Stimulated activated naive CD8-positive, alpha-beta T cell treated with anti-CD3 and anti-CD28 coated beads, Interleukin-15, Interleukin-2, amounts not matched to agents 100 U/mL and 50 U/mL, for 24 hours (primary cell): ENCODE data around the gene CACNB3.
A peak's percentile ranks its signal among the peaks of the same experiment; 100 is the strongest.
"Not testable (repeated sequence)": the region's sequence is repeated elsewhere in the genome, so short reads cannot be mapped to it uniquely, and the experiment has no call there.

Source experiments
- ATAC-seq: fragments of 150-1000 bp; cut with Tn5 transposase; one replicate; pipeline ENCODE4 v1.10.0; 2021
- DNase-seq: peaks from one replicate; pipeline ENCODE4 v3.0.0; 2021

CACNB3 gene

GRCh38 chr12:48854932-48855331 lies 36.6 kb downstream of the CACNB3 start:
- DNase-seq, ATAC-seq: not testable (repeated sequence)

DNA sequence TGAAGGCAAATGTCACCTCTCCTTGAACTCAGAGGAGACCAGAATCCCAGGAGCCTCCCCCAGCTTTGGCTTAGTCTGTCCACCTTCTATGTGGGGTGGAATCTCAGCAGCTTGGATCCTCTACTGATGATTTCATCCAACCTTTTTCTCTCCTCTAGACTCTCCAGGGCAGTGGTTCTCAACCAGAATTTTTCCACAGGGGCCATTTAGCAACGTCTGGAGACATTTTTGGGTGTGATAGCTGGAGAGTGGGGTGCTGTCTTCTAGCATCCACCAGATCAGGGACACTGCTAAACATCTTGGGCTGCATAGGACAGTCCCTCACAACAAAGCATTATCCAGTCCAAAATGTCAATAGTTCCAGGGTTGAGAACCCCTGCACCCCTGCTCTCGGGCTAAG lies 38.1 kb downstream of the CACNB3 start:
- ATAC-seq (no peak), DNase-seq (no peak)

GRCh38 chr12:48857278-48857994 lies 39.1 kb downstream of the CACNB3 start:
- DNase-seq (no peak), ATAC-seq (no peak)

DNA sequence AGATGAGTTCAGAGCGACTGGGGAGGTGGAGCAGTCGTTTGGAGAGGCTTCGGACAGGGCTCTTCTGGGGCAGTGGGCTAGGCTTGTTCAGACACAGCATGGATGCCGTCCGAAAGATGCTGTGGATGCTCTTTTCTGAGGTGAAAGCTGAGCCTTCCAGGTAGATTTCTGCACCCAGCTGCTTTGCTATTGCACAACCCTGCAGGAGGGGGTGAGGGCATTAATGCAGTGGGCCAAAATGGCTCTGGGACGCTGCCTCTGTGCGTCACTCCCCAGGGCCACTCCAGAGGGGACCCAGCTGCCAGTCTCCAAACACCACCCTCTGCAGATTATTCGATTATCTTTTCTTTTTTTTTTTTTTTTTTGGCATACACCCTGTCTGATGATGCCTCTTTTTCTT lies 39.7 kb downstream of the CACNB3 start:
- ATAC-seq, result no peak
- no peak for DNase-seq

DNA sequence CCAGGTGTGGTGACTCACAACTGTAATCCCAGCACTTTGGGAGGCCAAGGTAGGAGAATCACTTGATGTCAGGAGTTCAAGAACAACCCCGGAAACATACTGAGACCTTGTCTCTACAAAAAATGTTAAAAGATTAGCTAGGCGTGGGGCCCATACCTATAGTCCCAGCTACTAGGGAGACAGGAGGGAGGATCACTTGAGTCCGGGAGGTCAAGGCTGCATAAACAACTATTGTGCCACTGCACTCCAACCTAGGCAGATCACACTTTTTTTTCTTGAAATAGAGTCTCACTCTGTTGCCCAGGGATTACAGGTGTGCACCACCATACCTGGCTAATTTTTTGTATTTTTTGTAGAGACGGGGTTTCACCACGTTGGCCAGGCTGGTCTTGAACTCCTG lies 41.3 kb downstream of the CACNB3 start:
- ATAC-seq (no peak), DNase-seq (no peak)

DNA sequence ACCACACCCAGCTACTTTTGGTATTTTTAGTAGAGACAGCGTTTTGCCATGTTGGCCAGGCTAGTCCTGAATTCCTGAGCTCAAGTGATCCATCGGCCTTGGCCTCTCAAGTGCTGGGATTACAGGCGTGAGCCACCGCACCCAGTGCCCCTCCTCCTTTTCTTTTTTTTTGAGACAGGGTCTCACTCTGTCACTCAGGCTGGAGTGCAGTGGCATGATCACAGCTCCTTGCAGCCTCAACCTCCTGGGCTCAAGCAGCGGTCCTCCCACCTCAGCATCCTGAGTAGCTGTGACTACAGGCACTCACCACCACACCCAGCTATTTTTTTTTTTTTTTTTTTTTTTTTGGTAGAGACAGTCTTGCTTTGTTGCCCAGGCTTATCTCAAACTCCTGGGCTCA lies 41.9 kb downstream of the CACNB3 start:
- ATAC-seq, DNase-seq: not testable (repeated sequence)

DNA sequence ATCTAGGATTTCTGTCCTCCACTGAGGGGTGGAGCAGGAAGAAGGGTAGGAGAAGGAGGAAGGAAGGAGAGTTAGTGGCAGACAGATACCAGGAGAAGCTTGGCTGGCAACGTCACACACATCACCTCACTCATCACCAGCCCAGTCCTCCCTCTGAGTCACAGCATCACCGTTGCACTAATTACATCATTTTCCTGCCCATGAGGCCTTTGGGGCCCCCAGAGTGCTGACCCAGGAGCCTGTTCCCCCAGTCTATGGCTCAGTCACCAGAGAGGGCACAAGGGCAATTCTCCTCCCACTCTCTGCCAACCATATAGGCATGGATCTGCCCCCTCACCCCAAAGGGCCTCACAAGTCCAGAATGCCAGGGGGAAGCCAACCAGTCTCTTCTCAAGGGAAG lies 42.8 kb downstream of the CACNB3 start:
- DNase-seq, result no peak
- ATAC-seq, result no peak

DNA sequence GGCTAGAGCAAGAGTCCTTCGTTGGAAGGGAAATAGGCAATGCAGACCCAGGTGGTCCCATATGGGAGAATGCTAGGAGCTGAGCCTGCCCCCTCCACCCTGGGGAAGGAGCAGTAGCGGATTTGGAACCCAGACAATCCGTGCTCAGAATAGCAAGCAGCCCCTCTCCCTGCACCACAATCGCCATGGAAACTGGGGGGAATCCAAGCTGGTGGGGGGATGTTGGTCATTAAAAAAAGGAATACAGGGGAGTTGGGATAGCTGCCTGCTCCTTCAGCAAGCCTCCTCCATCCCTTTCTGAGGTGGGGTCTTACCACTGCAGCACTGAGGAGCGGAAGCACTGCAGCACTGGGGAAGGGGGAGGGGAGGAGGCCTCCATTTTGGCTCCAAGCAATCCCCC lies 44.5 kb downstream of the CACNB3 start:
- ATAC-seq (no peak), DNase-seq (no peak)

DNA sequence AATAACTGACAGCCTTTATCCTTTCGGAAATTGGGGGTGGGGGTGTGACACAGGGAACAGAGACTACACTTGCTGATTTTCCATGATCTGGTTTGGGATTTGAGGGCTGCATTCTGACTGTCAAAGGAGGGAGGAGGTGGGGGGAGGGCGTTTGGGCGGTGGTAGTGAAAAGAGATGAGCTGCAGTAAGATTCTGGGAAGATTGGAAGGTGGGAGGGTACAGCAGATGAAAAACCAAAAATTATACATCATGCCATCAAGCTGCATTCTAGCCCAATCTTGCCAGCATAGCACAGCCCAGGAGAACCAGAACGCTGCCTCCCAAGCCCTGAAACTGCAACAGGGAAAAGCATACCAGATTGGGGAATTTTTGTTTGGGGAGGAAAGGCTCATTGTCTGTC lies 45.0 kb downstream of the CACNB3 start:
- DNase-seq (no peak), ATAC-seq (no peak)

DNA sequence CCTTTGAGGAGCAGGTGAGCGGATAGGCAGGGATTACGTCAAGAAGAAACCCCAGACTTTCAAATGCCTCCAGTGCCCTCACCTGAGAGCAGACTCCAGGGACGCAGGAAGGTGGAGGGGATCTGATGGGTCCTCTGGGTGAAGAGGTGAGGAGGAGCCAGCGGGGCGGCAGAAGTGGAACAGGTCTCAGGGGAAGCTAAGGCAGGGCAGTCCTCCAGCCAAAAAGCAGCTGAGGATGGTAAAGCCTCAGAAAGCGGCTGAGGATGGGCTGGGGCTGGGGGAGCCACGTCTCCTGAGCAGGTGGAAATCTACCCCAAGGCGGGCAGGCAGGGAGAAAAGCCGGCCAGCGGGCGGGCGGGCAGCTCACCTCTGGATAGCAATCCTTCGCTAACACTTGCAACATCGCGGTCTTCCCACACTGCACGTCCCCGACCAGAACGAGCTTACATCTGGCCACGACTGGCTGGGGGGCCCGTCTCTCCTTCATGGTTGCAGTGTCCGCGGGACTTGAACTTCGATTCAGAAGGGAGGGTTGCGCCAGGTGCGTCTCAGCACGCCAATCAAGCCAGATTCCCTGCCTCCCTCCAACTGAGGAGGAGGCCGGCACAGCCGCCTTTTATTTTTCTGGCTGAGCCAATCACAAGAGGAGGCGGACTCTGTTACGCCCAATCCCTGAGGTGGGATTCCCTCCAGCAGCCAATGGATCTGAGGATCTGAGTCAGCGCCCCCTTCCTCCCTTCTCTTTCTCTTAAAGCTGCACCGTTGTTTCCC lies 47.2 kb downstream of the CACNB3 start, which contains the start of gene RND1:
Gene RND1, minus strand, starts transcription at position 590 of the 771 bp plus-strand sequence. Its CDS starts 103 bp downstream, at position 487.
- peak; percentile 85 for DNase-seq
- ATAC-seq, result peak; percentile 96

DNA sequence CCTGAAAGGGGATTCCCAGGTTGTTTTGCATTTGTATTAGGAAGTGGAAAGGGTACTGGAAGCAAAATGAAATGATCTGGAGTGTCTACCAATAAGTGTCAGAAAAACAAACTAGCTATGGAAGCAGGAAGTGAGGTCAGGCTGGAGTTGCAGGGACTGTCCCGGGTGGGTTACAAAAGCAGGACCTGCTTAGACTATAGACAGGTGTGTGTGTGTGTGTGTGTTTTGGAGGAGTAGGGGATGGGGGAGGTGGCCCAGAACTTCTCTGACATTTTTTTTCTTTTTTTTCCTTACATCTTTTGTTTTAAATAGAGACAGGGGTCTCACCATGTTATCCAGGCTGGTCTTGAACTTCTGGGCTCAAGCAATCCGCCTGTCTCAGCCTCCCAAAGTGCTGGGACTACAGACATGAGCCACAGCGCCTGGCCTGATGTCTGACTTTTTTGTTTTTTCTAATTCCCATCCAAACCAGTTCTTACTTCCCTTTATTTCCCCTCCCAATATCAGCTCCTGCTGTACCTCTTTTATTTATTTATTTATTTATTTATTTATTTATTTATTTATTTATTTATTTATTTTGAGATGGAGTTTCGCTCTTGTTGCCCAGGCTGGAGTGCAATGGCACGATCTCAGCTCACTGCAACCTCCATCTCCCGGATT lies 47.9 kb downstream of the CACNB3 start:
- no peak for DNase-seq
- peak; percentile 62 for ATAC-seq

- DNase-seq (no peak), ATAC-seq (no peak)
Observed at GRCh38 chr12:48868451-48868850, 50.2 kb downstream of the CACNB3 start.

DNA sequence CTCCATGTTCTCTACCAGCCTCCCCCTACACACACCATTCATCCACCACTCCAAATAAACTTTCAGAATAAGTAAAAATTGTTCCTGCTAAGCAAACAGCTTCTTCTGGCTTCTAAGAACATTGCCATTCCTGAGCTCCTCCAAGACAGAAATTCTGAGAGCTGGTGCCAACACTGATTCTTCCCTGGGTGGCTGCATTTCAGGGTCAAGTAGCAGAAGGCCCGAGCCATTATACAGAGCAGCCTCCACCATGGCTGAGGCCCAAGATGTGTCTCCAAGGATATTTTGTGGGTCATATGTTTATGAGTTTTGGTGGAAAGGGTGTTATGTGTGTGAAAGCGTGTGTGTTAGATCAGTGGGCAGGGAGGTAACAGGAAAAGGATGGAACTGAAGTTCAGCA lies 50.9 kb downstream of the CACNB3 start:
- no peak for ATAC-seq
- DNase-seq, result no peak

GRCh38 chr12:48873096-48873495 lies 54.8 kb downstream of the CACNB3 start:
- DNase-seq, result no peak
- no peak for ATAC-seq

DNA sequence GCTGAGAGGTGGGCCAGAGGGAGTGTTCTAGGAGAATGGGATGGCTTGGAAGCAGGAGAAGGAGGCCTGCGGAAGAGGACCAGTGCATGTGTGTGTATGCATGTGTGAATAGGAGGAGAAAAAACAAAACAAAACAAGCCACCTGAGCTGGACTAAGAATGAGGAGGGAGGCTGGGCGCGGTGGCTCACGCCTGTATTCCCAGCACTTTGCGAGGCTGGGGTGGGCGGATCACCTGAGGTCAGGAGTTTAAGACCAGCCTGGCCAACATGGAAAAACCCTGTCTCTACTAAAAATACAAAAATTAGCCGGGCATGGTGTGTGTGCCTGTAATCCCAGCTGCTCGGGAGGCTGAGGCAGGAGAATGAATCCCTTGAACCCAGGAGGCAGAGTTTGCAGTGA lies 55.2 kb downstream of the CACNB3 start:
- not testable (repeated sequence) for DNase-seq, ATAC-seq

DNA sequence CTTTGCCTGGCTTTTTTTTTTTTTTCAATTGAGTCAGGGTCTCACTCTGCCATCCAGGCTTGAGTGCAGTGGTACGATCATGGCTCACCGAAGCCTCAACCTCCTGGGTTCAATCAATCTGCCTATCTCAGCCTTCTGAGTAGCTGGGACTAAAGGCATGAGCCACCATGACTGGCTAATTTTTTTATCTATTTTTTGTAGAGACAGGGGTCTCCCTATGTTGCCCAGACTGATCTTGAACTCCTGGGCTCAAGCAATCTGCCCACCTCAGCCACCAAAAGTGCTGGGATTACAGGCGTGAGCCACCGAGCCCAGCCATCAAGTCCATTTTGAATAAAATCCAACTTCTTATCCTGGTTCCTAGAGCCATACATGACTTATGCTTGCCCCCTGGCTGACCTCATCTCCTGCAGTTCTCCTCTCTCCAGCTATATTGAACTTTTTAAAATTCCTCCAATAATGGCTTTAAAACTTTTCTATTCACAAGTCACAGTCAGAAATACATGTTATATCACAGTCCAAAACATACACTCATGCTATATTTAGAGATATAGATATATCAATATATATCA lies 57.7 kb downstream of the CACNB3 start:
- no peak for ATAC-seq
- DNase-seq, result no peak
